Activated CD4-positive, alpha-beta T cell treated with anti-CD3 and anti-CD28 coated beads, Interleukin-2, amount 10 ng/mL, durations not matched to agents 7 days and 5 days (primary cell): ENCODE results near the gene ELOA. TPM values are rescaled to one million over a fixed set of nuclear protein-coding genes. Genes with fewer than 3 reads are reported as not detected.
A peak's percentile ranks its signal among the peaks of the same experiment; 100 is the strongest.

ENCODE experiments used
- CTCF ChIA-PET: fragments of 350-600 bp; sonication (Branson Sonifier 250); formaldehyde crosslinking; loops from one replicate; lab custom pipeline; 2021; ENCODE audit warnings: antibody characterized with exemption; lab: Charles Lee
- POLR2A ChIA-PET: fragments of 350-600 bp; sonication (Branson Sonifier 250); formaldehyde crosslinking; loops from one replicate; lab custom pipeline; 2021; ENCODE audit warnings: antibody characterized with exemption; lab: Charles Lee
- DNase-seq: peaks from one replicate; pipeline ENCODE4 v3.0.0-alpha.2; 2020
- H3K27ac Mint-ChIP-seq: one replicate; pipeline ENCODE4 v1.8.0; 2021; ENCODE audit warnings: mild to moderate bottlenecking, moderate library complexity, mixed read lengths
- H3K27me3 Mint-ChIP-seq: one replicate; pipeline ENCODE4 v1.8.0; 2021; ENCODE audit warnings: mixed read lengths
- H3K36me3 Mint-ChIP-seq: one replicate; pipeline ENCODE4 v1.8.0; 2021; ENCODE audit warnings: low read depth, mixed read lengths
- H3K4me1 Mint-ChIP-seq: one replicate; pipeline ENCODE4 v1.8.0; 2021; ENCODE audit warnings: mixed read lengths
- H3K4me3 Mint-ChIP-seq: one replicate; pipeline ENCODE4 v1.8.0; 2021; ENCODE audit warnings: mild to moderate bottlenecking, moderate library complexity, mixed read lengths
- H3K9me3 Mint-ChIP-seq: one replicate; pipeline ENCODE4 v1.8.0; 2021; ENCODE audit warnings: mixed read lengths
- total RNA-seq, 2 experiments: library from RNA; stranded (reverse); gene quantifications; one replicate each; pipeline ENCODE4 v1.2.3, GENCODE V29; 2021

ELOA gene
- 10 to 100 TPM; 29.8 to 33.5 TPM for total RNA-seq

DNA sequence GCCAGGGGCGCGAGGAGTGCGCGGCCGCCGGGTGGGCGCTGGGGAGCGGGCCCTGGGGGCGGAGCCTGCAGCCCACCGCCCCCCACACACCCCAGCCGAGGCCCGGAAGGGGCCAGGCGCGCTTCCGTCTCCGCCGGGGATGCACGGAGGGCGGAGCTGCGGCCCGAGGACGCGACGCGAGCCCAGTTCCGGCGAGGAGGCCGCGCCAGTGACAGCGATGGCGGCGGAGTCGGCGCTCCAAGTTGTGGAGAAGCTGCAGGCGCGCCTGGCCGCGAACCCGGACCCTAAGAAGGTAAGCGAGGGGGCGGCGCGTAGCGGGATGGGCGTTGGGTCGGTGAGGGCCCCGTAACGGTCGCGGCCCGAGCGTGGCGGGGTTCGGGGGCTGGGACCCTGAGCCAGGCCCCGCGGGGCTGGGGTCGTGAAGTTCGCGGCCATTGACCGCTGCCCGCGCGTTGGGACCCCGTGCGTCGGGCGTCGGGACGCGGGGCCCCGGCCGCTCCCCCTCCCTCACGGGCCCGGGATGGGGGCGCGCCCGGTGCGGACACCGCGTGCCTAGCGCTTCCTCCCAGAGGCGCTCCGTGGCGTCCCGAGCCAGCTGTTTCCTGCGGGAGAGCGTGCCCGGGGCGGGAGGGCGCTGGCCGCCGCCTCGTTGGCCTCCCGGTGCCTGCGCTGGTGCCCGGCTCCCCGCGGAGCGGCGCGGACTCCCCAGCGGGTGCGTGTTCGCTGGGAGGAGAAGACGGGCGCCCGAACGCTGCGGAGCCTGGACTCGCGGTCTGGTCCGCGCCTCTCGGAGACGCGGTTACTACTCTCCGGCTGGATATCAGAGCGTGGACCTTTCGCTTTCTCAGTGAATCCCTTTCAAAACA, at the start of gene ELOA:
TSS of gene ELOA (plus strand) at position 185 of the 866 bp plus-strand sequence. CDS start at position 218, 33 bp downstream.
- DNase-seq = peak; percentile 82
- Mint-ChIP-seq H3K27me3 (no peaks in the 10 kb centered on the region), H3K36me3 (peaks cover 11% of the 10 kb centered on the region), H3K9me3 (no peaks in the 10 kb centered on the region), H3K27ac (peak within 1 kb of the TSS; percentile 93), H3K4me3 (peak within 1 kb of the TSS; percentile 88), H3K4me1 (peaks cover 51% of the 10 kb centered on the region)
- ChIA-PET POLR2A (interaction anchor here (0.5 kb wide), 1 partner anchor 51 kb away, joined by 3 read pairs; no protein-coding TSS in a partner anchor), CTCF (interaction anchor here (0.5 to 2.7 kb wide), 8 partner anchors 8 to 327 kb away, joined by 3 to 9 read pairs (median 4); partner anchors contain the start of gene RPL11)

DNA sequence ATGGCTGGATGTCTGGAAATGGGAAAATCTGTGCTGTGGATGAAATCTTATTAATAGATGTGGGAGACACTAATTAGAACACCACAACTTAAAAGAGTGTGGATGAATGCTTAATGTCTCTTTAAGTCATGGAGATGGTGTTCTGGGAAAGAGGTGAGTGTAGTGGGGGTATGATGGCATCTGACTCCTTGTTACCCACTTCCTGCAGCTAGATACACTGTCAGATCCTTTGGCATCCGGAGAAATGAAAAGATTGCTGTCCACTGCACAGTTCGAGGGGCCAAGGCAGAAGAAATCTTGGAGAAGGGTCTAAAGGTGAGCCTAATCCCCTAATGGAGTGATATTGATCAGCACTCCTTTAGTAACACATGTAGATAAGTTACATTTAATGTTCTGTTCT, 49.7 kb upstream of the ELOA start:
- POLR2A ChIA-PET = no interaction called here
- Mint-ChIP-seq H3K27ac (no peak overlapping the region), H3K36me3 (peaks cover 66% of the 10 kb centered on the region), H3K27me3 (no peaks in the 10 kb centered on the region), H3K4me3 (peak overlapping the region; percentile 98), H3K9me3 (no peaks in the 10 kb centered on the region), H3K4me1 (peaks cover 62% of the 10 kb centered on the region)
- DNase-seq = no peak
- CTCF ChIA-PET = interaction anchor here (0.7 to 1.4 kb wide), 4 partner anchors 9 to 210 kb away, joined by 3 read pairs; no protein-coding TSS in a partner anchor

DNA sequence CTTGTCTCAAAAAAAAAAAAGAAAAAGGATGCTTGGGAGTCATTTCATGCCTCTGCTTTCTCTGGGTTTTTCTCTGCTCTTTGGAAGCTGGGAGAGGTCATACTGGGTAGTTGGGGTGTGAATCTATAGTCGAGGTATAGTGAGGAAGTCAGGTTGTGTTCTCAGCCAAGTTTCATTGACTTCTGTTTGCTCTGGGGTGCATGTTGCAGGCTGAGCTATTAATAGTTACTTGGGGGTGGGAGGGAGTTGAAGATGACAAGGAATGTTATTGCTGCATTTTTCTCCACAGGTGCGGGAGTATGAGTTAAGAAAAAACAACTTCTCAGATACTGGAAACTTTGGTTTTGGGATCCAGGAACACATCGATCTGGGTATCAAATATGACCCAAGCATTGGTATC, 48.9 kb upstream of the ELOA start:
- Mint-ChIP-seq H3K4me1 (peaks cover 67% of the 10 kb centered on the region), H3K9me3 (no peaks in the 10 kb centered on the region), H3K27me3 (no peaks in the 10 kb centered on the region), H3K4me3 (peak overlapping the region; percentile 98), H3K27ac (peak overlapping the region; percentile 12), H3K36me3 (peaks cover 70% of the 10 kb centered on the region)
- DNase-seq = no peak
- POLR2A ChIA-PET = no interaction called here
- CTCF ChIA-PET = interaction anchor here (0.7 to 1.9 kb wide), 6 partner anchors 9 to 210 kb away, joined by 3 to 4 read pairs (median 3); no protein-coding TSS in a partner anchor

DNA sequence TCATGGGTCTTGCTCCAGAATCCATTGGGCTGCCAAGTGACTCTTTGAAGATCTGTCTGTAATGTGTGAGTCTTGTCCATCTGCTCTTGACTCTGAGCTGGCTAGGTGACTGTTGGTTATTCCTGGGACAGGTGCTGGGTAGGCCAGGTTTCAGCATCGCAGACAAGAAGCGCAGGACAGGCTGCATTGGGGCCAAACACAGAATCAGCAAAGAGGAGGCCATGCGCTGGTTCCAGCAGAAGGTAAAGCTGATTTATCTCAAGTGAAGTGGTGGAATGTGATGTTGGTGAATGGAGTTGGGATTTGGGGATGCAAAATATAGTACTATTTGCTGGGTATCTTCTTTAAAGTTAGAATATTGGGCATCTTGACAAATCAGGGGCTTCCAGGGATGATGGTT, 47.6 kb upstream of the ELOA start:
- no peaks in the 10 kb centered on the region for H3K27me3 Mint-ChIP-seq
- peaks cover 79% of the 10 kb centered on the region for H3K36me3 Mint-ChIP-seq
- no peaks in the 10 kb centered on the region for H3K9me3 Mint-ChIP-seq
- ChIA-PET CTCF (interaction anchor here (1.8 to 1.9 kb wide), 2 partner anchors 8 to 40 kb away, joined by 4 read pairs; no protein-coding TSS in a partner anchor), POLR2A (no interaction called here)
- H3K4me1 Mint-ChIP-seq = peaks cover 74% of the 10 kb centered on the region
- H3K27ac Mint-ChIP-seq = no peak overlapping the region
- H3K4me3 Mint-ChIP-seq = no peak overlapping the region
- no peak for DNase-seq

- Mint-ChIP-seq H3K27me3 (no peaks in the 10 kb centered on the region), H3K36me3 (peaks cover 83% of the 10 kb centered on the region), H3K4me3 (no peak overlapping the region), H3K27ac (no peak overlapping the region), H3K9me3 (no peaks in the 10 kb centered on the region), H3K4me1 (peaks cover 73% of the 10 kb centered on the region)
- CTCF ChIA-PET = interaction anchor here (0.6 kb wide), 1 partner anchor 69 kb away, joined by 3 read pairs; no protein-coding TSS in a partner anchor
- POLR2A ChIA-PET = interaction anchor here (0.7 kb wide), 1 partner anchor 352 kb away, joined by 3 read pairs; the partner anchor contains the start of gene HNRNPR
- DNase-seq = no peak
These were observed 46.8 kb upstream of the ELOA start for GRCh38 chr1:23696335-23696989.

DNA sequence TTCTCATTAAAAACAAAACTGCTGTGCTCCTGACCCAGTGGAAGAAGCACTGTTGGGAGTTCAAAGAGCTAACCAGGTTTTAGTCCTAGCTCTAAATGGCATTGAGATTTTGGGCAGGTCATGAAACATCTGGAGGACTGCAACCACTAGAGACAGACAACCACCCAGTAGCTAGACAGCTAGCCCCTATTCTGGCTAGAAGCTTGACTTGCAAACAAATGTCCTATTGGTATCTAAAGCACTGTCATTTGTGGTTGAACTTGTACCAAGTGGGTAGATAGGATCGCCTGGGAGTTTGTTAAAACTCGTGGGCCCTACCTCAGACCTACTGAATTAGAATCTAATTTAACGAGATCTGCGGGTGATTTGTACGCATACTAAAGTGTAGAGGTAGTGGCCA, 44.8 kb upstream of the ELOA start:
- no peaks in the 10 kb centered on the region for H3K27me3 Mint-ChIP-seq
- peaks cover 72% of the 10 kb centered on the region for H3K36me3 Mint-ChIP-seq
- POLR2A ChIA-PET = no interaction called here
- no peak for DNase-seq
- H3K9me3 Mint-ChIP-seq = no peaks in the 10 kb centered on the region
- peaks cover 61% of the 10 kb centered on the region for H3K4me1 Mint-ChIP-seq
- no peak overlapping the region for H3K27ac Mint-ChIP-seq
- CTCF ChIA-PET = interaction anchor here (1.1 to 1.3 kb wide), 2 partner anchors 16 to 134 kb away, joined by 3 read pairs; no protein-coding TSS in a partner anchor
- no peak overlapping the region for H3K4me3 Mint-ChIP-seq

- no peaks in the 10 kb centered on the region for H3K27me3 Mint-ChIP-seq
These were observed 43.7 kb upstream of the ELOA start for GRCh38 chr1:23699280-23700179.

GRCh38 chr1:23701310-23701709, 42.0 kb upstream of the ELOA start:
- Mint-ChIP-seq H3K4me1 (peaks cover 32% of the 10 kb centered on the region), H3K36me3 (peaks cover 48% of the 10 kb centered on the region), H3K9me3 (no peaks in the 10 kb centered on the region), H3K27ac (no peak overlapping the region), H3K27me3 (no peaks in the 10 kb centered on the region), H3K4me3 (no peak overlapping the region)
- CTCF ChIA-PET = no interaction called here
- POLR2A ChIA-PET = interaction anchor here (0.7 kb wide), 1 partner anchor 111 kb away, joined by 3 read pairs; no protein-coding TSS in a partner anchor
- no peak for DNase-seq

More at GRCh38 chr1:23699280-23700179, 43.7 kb upstream of the ELOA start:
- ChIA-PET CTCF (interaction anchor here (0.6 to 1.3 kb wide), 3 partner anchors 8 to 28 kb away, joined by 3 to 4 read pairs (median 3); partner anchors contain the start of gene RPL11), POLR2A (no interaction called here)
- Mint-ChIP-seq H3K4me3 (no peak overlapping the region), H3K36me3 (peaks cover 64% of the 10 kb centered on the region), H3K4me1 (peaks cover 50% of the 10 kb centered on the region), H3K27ac (no peak overlapping the region), H3K9me3 (no peaks in the 10 kb centered on the region)
- DNase-seq = no peak

- no peak for DNase-seq
- POLR2A ChIA-PET = no interaction called here
- no peak overlapping the region for H3K27ac Mint-ChIP-seq
- H3K4me1 Mint-ChIP-seq = peaks cover 25% of the 10 kb centered on the region
- H3K4me3 Mint-ChIP-seq = no peak overlapping the region
- CTCF ChIA-PET = interaction anchor here (0.5 to 1.2 kb wide), 3 partner anchors 10 to 20 kb away, joined by 3 to 6 read pairs (median 4); partner anchors contain the start of gene RPL11
- H3K36me3 Mint-ChIP-seq = peaks cover 41% of the 10 kb centered on the region
- H3K9me3 Mint-ChIP-seq = no peaks in the 10 kb centered on the region
- no peaks in the 10 kb centered on the region for H3K27me3 Mint-ChIP-seq
These were observed 41.3 kb upstream of the ELOA start for GRCh38 chr1:23701996-23702395.

GRCh38 chr1:23704834-23705495, 38.3 kb upstream of the ELOA start:
- Mint-ChIP-seq H3K9me3 (no peaks in the 10 kb centered on the region), H3K27me3 (no peaks in the 10 kb centered on the region), H3K4me3 (no peak overlapping the region), H3K27ac (no peak overlapping the region), H3K4me1 (peaks cover 2% of the 10 kb centered on the region), H3K36me3 (peaks cover 15% of the 10 kb centered on the region)
- CTCF ChIA-PET = interaction anchor here (1.1 to 1.8 kb wide), 3 partner anchors 14 to 223 kb away, joined by 3 to 7 read pairs (median 3); partner anchors contain the start of gene RPL11
- DNase-seq = no peak
- POLR2A ChIA-PET = no interaction called here

DNA sequence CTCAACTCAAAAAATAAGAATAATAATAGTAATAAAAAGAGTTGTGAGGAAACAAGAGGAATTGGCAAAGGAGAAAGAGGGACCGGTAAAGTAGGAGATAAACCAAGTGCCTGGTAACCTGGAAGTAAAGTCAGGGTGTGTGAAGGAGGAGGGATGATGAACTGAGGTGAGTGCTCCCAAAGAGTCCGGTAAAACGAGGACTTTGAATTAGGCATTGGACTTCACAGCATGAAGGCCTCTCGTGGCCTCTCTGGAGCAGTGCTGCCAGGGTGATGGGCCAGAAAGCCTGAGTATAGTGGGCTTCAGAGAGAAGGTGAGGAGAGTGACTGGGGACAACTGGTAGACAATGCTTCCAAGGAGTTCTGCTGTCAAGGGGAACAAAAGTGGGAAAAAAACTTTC, 34.0 kb upstream of the ELOA start:
- ChIA-PET CTCF (no interaction called here), POLR2A (no interaction called here)
- no peaks in the 10 kb centered on the region for H3K27me3 Mint-ChIP-seq
- no peaks in the 10 kb centered on the region for H3K9me3 Mint-ChIP-seq
- H3K4me1 Mint-ChIP-seq = no peaks in the 10 kb centered on the region
- peaks cover 4% of the 10 kb centered on the region for H3K36me3 Mint-ChIP-seq
- no peak overlapping the region for H3K27ac Mint-ChIP-seq
- no peak overlapping the region for H3K4me3 Mint-ChIP-seq
- DNase-seq = no peak
